ENCODE measurements around the gene LAD1. TPM values are rescaled to one million over a fixed set of nuclear protein-coding genes. Genes with fewer than 3 reads are reported as not detected.

Gene LAD1
- total and polyA plus RNA-seq, 2 experiments from 2014 or later = not detected

DNA sequence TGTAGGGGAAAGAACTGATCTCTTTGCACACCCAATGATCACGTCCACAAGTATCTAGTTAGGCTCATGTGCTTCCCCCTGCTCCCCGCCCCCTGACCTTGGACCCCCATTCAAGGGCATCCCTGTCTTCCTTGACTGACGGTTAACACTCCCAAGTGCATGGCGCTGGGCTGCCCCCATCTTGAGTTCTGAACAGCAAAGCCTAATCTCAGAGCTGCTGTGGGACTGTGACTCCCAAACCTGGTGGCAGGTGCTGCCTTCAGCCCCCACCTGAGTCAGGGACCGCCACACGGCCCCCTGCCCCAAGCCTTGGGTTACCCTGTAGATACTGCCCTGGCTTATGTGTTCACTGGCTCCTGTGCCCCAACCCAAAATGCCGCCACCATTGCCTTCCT lies 21.5 kb upstream of the LAD1 start:
- Histone ChIP-seq H3K4me3 (no peak overlapping the region), H4K20me1 (ENCODE audit: insufficient read depth) (no peaks in the 10 kb centered on the region), H3K4me1 (ENCODE audit: insufficient read depth) (no peaks in the 10 kb centered on the region), H3K79me2 (ENCODE audit: insufficient read depth) (no peaks in the 10 kb centered on the region), H2AFZ (no peak overlapping the region), H3K9me2 (ENCODE audit: insufficient read depth) (no peaks in the 10 kb centered on the region), H3K9me3 (ENCODE audit: low read depth) (no peaks in the 10 kb centered on the region), H3K36me3 (ENCODE audit: low read depth) (no peaks in the 10 kb centered on the region), H3K9ac (no peak overlapping the region), H3K27ac (no peak overlapping the region), H3K27me3 (replicated peaks; ENCODE audit: insufficient read depth) (peaks cover 15% of the 10 kb centered on the region), H3F3A (ENCODE audit: insufficient read depth) (no peaks in the 10 kb centered on the region), H3K4me2 (ENCODE audit: unreplicated experiment) (no peak overlapping the region)
- DNase-seq = no peak
- in situ Hi-C loops (cut with MboI) = no loop called here
- TF ChIP-seq EZH2phosphoT487 (IDR thresholded peaks at IDR 0.05; ENCODE audit: insufficient read depth, low read depth) = no peak
- no peak for TF ChIP-seq EZH2 (IDR thresholded peaks at IDR 0.05; ENCODE audit: insufficient read depth, poor library complexity, severe bottlenecking)
- WGBS, 2 experiments (ENCODE audit: low coverage in 1 of 2, low lambda C conversion rate in 2 of 2, missing lambda C conversion rate in 2 of 2) = 56 to 64% methylated on average over 7 of the region's 7 CpGs

DNA sequence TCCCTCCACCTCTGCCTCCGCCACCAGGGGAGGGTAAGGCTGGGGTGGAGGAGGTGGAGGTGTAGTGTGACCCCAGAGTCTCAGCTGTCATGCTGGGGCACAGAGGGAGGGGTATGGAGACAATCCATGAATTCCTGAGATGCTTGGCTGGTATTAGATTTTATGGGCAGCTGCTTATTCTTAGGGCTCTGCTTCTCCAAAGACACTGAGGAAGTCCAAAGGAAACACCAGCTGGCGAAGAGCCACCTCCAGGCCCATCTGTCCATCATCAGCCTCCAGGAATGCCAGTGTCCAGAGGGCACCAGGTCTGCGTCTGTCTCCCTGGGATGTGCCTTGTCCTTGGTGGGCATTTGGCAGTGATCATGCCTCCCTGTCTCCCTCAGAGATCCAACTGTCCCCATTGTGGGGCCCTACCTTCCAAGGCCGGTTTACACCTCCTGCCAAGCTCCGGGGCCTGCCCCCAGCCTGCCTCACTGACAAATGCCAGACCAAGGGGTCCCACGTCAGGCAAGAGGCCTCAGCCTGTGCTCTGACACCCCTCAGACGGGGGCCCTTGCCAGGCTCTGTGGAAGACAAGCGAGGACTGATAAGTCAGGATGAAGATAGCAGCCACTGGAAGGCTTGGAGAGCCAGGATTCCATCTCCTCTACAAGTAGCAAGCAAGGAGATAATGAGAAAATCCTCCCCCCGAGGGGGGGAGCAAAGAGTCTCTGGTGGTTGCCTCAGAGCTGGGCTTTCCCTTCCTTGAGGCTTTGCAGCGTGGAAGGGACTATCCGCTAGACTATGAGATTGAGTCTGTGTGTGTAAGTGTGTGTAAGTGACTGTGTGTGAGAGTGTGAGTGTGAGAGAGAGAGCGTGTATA lies 20.9 kb upstream of the LAD1 start:
- Histone ChIP-seq H3F3A (ENCODE audit: insufficient read depth) (no peaks in the 10 kb centered on the region), H3K27ac (no peak overlapping the region), H3K36me3 (ENCODE audit: low read depth) (no peaks in the 10 kb centered on the region), H3K4me3 (no peak overlapping the region), H3K9me2 (ENCODE audit: insufficient read depth) (no peaks in the 10 kb centered on the region), H4K20me1 (ENCODE audit: insufficient read depth) (no peaks in the 10 kb centered on the region), H3K4me2 (ENCODE audit: unreplicated experiment) (no peak overlapping the region), H3K9ac (no peak overlapping the region), H3K79me2 (ENCODE audit: insufficient read depth) (no peaks in the 10 kb centered on the region), H2AFZ (no peak overlapping the region), H3K27me3 (replicated peaks; ENCODE audit: insufficient read depth) (peaks cover 21% of the 10 kb centered on the region), H3K4me1 (ENCODE audit: insufficient read depth) (no peaks in the 10 kb centered on the region), H3K9me3 (ENCODE audit: low read depth) (no peaks in the 10 kb centered on the region)
- in situ Hi-C loops (cut with MboI) = no loop called here
- 50 to 51% methylated on average over 12 of the region's 12 CpGs for WGBS, 2 experiments (ENCODE audit: low coverage in 1 of 2, low lambda C conversion rate in 2 of 2, missing lambda C conversion rate in 2 of 2)
- no peak for DNase-seq
- no peak for TF ChIP-seq EZH2phosphoT487 (IDR thresholded peaks at IDR 0.05; ENCODE audit: insufficient read depth, low read depth)
- no peak for TF ChIP-seq EZH2 (IDR thresholded peaks at IDR 0.05; ENCODE audit: insufficient read depth, poor library complexity, severe bottlenecking)

DNA sequence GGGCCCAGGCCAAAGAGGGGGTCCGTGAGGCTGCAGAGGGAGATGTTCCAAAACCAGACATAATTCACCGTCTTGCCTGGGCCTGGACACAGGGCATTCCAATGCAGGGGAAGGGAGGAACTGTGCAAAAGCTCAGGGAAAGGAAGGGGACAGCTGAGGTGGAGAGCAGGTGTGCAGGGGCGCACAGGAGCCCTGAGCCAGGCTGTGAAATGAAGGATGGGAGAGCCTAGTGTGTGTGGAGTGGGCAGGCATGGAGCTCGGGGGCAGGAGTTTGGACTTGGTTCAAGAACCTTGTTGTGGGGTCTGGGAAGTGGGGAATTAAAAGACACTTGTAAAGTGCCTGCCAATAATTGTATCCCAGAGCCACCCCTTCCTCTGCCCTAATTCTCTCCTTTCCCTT lies 20.1 kb upstream of the LAD1 start:
- H4K20me1 ChIP-seq (ENCODE audit: insufficient read depth) = no peaks in the 10 kb centered on the region
- no peaks in the 10 kb centered on the region for H3K9me3 ChIP-seq (ENCODE audit: low read depth)
- no peaks in the 10 kb centered on the region for H3K36me3 ChIP-seq (ENCODE audit: low read depth)
- in situ Hi-C loops (cut with MboI) = no loop called here
- H3K9ac ChIP-seq = no peak overlapping the region
- no peaks in the 10 kb centered on the region for H3K4me1 ChIP-seq (ENCODE audit: insufficient read depth)
- no peak overlapping the region for H3K4me2 ChIP-seq (ENCODE audit: unreplicated experiment)
- no peak overlapping the region for H3K27ac ChIP-seq
- 59 to 62% methylated on average over 4 of the region's 4 CpGs for WGBS, 2 experiments (ENCODE audit: low coverage in 1 of 2, low lambda C conversion rate in 2 of 2, missing lambda C conversion rate in 2 of 2)
- H3F3A ChIP-seq (ENCODE audit: insufficient read depth) = no peaks in the 10 kb centered on the region
- H2AFZ ChIP-seq = no peak overlapping the region
- no peak overlapping the region for H3K4me3 ChIP-seq
- no peaks in the 10 kb centered on the region for H3K9me2 ChIP-seq (ENCODE audit: insufficient read depth)
- DNase-seq = no peak
- TF ChIP-seq EZH2phosphoT487 (IDR thresholded peaks at IDR 0.05; ENCODE audit: insufficient read depth, low read depth) (no peak), EZH2 (IDR thresholded peaks at IDR 0.05; ENCODE audit: insufficient read depth, poor library complexity, severe bottlenecking) (no peak)
- peaks cover 23% of the 10 kb centered on the region for H3K27me3 ChIP-seq (replicated peaks; ENCODE audit: insufficient read depth)
- H3K79me2 ChIP-seq (ENCODE audit: insufficient read depth) = no peaks in the 10 kb centered on the region

DNA sequence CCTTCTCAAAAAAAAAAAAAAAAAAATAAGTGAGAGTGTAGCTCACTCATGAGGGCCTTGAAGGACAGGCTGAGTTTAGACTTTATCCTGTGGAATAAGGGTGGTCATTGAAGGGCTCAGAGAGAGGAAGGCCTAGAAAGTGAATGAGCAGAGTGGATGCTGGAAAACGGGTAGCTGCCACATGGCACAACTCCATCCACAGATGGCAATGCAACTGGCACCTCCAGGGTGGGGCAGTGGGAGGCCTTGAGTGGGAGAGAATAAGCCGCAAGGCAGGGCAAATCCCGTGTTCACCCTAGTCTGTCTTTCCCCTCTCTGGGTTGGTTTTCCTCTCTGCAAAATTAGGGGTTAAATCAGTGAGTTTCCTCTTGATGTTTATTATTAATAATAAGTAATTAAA lies 19.3 kb upstream of the LAD1 start:
- peaks cover 25% of the 10 kb centered on the region for H3K27me3 ChIP-seq (replicated peaks; ENCODE audit: insufficient read depth)
- DNase-seq = no peak
- no peaks in the 10 kb centered on the region for H3K4me1 ChIP-seq (ENCODE audit: insufficient read depth)
- 57 to 63% methylated on average over 3 of the region's 3 CpGs for WGBS, 2 experiments (ENCODE audit: low coverage in 1 of 2, low lambda C conversion rate in 2 of 2, missing lambda C conversion rate in 2 of 2)
- no peaks in the 10 kb centered on the region for H4K20me1 ChIP-seq (ENCODE audit: insufficient read depth)
- no peaks in the 10 kb centered on the region for H3K79me2 ChIP-seq (ENCODE audit: insufficient read depth)
- no peaks in the 10 kb centered on the region for H3F3A ChIP-seq (ENCODE audit: insufficient read depth)
- no peak overlapping the region for H3K4me3 ChIP-seq
- H2AFZ ChIP-seq = no peak overlapping the region
- in situ Hi-C loops (cut with MboI) = no loop called here
- no peak overlapping the region for H3K9ac ChIP-seq
- no peaks in the 10 kb centered on the region for H3K9me2 ChIP-seq (ENCODE audit: insufficient read depth)
- no peaks in the 10 kb centered on the region for H3K36me3 ChIP-seq (ENCODE audit: low read depth)
- no peak overlapping the region for H3K4me2 ChIP-seq (ENCODE audit: unreplicated experiment)
- H3K27ac ChIP-seq = no peak overlapping the region
- TF ChIP-seq EZH2 (IDR thresholded peaks at IDR 0.05; ENCODE audit: insufficient read depth, poor library complexity, severe bottlenecking) (no peak), EZH2phosphoT487 (IDR thresholded peaks at IDR 0.05; ENCODE audit: insufficient read depth, low read depth) (no peak)
- no peaks in the 10 kb centered on the region for H3K9me3 ChIP-seq (ENCODE audit: low read depth)
